ENCODE measurements around the gene F10.

- TF ChIP-seq POLR2AphosphoS5 (IDR thresholded peaks at IDR 0.05; ENCODE audit: low read depth, low read length) (no peak), CTCF (IDR thresholded peaks at IDR 0.05) (no peak), SIN3A (IDR thresholded peaks at IDR 0.05; ENCODE audit: borderline replicate concordance, insufficient read depth, low read depth, low read length) (no peak), REST (IDR thresholded peaks at IDR 0.05; ENCODE audit: insufficient read depth in 1 of 2, low read depth in 2 of 2, low read length in 1 of 2) (no peak)
Measured at GRCh38 chr13:113149711-113150549, 27.3 kb downstream of the F10 start.

All from Panc1 (cell line).